GM18505 (cell line): ENCODE results near the gene SSBP3.
"Not testable (repeated sequence)": the region's sequence is repeated elsewhere in the genome, so short reads cannot be mapped to it uniquely, and the experiment has no call there.

ENCODE experiments used
- ATAC-seq: cut with Tn5 transposase; IDR thresholded peaks from one replicate; pipeline ENCODE4 v1.9.1; 2021; ENCODE audit not compliant: unreplicated experiment
- POLR2A ChIP-seq: IDR thresholded peaks from 4 replicates; pipeline ENCODE4 v1.6.1; 2011; ENCODE audit warnings: borderline replicate concordance; ENCODE audit not compliant: insufficient read depth, insufficient read length; ENCODE audit errors: extremely low read depth

Gene SSBP3

DNA sequence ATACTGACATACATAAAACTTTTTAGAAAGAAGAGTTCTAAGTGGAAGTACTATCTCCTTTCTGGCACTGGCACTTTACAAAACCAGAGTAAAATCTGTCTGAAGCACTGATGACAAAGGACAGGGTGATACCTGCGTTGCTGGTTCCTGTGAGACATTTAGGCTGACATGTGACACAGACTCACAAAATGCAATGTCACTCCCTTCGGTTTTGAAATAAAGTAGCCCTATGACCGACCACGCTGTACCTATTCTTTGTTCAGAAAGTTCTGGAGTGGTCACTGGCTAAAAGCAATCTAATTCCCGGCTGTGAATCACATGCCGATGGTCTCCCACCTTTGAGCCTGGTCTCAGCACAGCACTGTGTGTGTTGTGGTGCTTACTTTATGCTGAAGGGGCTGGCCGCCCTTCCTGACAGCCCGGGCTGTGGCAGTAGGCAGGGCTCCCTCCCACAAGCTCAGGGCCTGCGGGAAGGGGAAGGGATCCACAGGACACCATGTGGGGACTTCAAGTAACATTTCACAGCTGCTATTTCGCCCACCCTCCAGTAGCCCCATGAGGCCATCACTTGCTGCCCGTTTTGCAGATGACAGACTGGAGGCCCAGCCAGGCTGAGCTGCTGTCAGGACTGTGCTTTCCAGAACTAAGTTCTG lies 158.2 kb downstream of the SSBP3 start:
- ATAC-seq: no peak
- TF ChIP-seq POLR2A: no peak

DNA sequence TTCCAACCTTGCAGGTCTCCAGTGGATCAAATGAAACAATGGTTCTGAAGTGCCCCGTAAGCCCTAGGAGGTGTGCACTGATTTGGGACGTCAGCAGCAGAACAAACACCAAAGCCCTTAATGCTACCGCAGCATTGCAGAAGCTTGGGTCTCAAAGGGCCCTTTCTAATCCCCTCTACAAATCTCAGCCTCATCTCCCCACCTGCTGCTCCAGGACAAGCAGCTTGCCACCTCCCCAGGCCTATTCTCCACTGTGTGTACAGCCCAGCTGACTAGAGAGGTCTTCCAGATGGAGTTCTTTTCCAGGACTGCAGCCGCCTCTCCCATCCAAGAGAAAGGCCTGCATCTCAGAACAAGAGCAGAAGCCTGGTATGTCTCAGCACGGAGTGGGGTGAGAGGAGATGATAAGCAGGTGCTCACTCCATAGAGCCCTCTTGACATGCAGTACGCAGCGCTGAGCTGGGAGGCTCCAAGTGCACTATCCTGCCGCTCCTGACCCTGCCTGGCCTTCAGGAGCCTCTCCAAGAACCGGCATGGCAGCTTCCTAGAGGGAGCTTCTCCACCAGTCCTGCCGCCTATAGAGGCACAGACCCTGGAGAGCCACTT lies 160.0 kb downstream of the SSBP3 start:
- no peak for TF ChIP-seq POLR2A
- no peak for ATAC-seq

DNA sequence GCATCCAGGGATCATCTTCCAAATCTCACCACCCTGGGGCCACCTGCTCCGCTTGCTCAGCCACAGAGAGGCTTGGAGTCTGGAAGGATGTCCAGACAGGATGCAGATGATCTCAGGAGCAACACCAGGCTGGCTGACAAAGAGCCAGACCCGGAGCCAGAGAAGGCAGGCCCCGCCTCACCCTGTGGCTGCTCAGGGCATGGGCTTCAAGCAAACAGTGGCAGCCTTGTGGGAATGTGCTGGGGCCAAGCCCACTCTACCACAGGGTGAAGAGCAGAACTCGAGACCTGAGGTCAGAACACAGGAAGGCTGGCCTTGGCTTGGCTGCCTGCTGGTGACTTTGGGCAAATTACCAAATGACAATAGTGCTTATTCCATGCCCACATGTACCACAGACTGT lies 160.7 kb downstream of the SSBP3 start:
- TF ChIP-seq POLR2A: no peak
- no peak for ATAC-seq

DNA sequence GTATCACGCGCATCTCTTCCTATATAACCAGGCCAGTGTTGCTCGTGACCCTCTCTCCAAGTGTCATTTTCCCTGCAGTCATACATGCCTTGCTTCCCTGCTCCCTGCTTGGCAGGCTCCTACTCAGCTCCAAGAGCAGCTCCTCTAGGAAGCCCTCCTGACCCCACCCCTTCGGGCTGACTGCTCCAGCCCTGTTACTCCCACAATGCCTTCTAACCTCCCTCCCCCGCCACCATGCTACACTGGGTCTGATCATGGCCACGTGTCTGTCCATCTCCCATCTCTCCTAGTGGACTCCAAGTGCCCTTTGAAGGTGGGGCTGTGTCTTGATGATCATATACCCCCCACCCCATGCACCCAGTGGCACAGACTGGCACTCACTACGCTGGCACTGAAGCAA lies 161.5 kb downstream of the SSBP3 start:
- TF ChIP-seq POLR2A: no peak
- ATAC-seq: no peak

DNA sequence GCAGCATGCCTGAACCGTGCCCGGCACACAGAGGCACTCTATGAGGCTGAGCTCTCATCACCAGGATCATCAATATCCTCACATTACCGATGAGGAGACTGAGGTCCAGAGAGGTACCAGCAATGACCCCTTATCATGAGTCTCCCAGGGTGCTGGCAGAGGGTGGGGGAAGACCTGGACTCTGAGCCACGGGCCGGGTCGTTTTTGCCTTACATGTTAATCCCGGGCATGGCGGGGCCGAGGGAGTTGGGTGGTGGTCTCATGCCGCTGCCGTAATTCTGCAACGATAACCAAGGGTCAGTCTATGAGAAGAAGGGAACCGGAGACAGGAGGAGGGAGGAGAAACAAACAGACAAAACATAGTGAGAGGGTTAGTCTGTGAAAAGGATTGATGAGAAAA lies 163.2 kb downstream of the SSBP3 start:
- no peak for TF ChIP-seq POLR2A
- no peak for ATAC-seq

DNA sequence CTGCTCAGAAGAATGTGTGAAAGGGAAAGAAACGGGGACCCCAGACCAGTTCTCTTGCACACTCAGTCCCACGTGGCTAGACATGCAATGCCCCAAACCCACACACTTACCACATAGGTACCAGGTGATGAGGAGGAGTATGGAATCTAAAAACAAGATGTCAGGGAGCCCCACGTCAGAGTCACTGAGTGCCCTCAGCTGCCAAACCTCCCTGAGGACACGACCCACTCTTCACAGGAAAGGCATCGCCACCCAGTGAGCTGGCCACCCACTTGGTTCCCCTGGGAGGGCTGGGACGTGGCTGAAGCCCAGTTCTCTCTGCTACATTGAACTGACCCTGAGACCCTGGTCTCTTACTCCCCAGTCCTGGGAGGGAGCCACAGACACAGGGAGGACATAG lies 164.8 kb downstream of the SSBP3 start:
- no peak for ATAC-seq
- no peak for TF ChIP-seq POLR2A

DNA sequence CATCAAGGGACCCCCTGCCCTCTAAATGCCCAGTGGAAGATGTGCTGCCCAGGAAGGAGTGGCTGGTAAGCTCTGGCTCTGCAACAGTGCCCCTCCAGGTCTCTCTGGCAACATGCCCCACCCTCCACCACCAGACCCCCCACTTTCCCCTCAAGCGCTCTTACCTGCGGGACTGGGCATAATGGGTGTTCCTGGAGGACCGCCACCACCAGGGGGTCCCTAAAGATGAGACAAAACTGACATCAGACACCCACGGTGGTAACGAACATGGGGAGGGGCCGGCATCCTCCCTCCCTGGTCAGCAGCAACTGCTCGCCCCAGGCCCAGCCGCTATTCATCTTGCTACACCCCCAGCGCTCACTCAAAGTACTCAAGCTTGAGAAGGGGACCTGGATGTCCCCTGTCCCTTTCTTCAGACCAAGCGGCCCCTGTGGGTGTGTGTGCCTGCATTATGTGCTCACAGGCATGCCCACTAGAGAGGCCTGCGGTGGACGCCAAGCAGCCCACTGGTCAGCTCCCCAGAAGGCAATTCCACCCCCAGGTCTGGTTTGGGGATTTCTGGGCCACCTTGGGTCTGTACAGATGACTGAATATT lies 165.4 kb downstream of the SSBP3 start:
- TF ChIP-seq POLR2A: no peak
- ATAC-seq: no peak

DNA sequence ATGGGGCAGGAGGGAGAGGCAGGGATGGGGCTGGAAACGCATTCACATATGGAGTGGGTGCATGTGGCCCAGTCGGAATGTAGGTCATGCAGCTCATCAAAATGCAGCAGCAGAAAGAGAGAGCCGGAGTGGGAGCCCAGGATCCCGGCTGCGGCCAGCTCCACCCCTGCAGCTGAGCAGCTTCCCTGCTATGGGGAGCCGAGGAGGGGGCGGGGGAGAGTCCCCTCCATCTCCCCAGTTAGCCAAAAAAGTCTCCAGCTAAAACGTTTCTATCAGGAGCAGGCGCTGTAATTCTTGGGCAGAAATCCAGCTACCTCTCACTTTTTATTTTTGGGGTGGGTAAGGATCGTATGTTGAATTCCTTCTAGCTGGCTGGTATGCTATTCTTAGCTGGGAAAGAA lies 166.6 kb downstream of the SSBP3 start:
- no peak for TF ChIP-seq POLR2A
- no peak for ATAC-seq

DNA sequence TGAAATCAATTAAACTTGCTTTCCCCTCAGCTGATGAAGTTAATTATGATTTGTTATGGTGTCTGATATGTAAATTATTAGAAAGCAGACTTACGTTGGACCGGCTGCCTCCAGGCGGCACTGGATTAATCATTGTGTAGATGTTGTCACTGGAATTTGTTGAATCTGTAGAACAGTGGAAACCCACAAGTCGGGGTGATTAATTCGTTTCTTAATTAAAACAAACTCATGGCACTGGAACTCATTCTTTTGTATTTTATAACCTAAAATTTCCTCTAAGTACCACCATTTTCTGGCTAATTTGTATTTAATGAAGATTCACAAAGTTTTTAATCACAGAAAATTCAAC lies 167.2 kb downstream of the SSBP3 start:
- TF ChIP-seq POLR2A: no peak
- ATAC-seq: no peak

DNA sequence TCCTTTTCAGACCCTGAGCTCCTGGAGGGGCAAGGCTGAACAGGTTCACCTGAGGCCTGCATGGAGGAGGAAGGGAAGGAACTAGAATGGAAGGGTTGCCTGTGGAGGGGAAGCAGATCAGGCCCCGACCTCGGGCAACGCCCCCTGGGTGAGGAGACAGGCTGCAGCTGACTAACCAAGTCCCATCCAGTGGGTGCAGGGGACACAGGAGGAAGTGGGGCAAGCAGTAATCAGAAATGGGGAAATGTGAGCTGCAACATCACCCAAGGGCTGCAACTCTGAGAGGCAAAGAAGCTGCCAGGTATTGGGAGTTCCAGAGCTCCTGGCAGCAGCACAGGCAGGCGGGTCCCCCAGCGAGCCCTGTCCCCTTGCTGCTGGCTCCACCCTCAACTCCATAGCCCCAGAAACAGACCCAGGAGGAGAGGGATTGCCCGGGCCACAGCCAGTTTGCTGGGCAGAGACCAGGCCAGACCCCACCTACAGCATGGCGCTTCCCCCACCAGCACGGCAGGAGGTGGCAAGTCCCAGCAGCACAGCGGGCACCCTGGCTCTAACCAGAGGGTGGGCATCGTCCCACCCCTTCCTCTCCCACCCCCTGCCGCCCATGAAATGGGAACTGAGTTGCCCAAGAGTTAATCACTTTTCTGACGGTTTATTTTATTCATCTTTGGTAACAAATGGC lies 167.7 kb downstream of the SSBP3 start:
- ATAC-seq: no peak

DNA sequence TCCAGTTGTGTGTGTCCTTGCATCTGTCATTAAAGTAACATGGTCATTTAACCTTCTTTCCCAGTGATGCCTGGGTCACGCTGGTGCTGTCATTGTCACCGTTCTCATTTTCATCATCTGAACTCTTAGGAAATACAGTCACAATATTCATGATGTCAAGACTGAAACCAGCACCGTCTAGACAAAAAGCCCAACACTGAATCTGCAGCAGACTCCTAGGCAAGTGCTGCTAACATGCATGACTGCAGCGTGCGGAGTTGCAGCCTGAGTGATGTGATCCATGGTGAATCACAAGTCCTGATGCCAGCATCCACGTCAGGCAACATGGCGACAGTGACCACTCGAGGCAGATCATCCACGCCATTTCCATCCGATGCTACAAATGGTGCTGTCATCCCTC lies 168.6 kb downstream of the SSBP3 start:
- ATAC-seq: no peak
- TF ChIP-seq POLR2A: no peak

More for the DNA sequence above, 167.7 kb downstream of the SSBP3 start:
- TF ChIP-seq POLR2A: no peak

DNA sequence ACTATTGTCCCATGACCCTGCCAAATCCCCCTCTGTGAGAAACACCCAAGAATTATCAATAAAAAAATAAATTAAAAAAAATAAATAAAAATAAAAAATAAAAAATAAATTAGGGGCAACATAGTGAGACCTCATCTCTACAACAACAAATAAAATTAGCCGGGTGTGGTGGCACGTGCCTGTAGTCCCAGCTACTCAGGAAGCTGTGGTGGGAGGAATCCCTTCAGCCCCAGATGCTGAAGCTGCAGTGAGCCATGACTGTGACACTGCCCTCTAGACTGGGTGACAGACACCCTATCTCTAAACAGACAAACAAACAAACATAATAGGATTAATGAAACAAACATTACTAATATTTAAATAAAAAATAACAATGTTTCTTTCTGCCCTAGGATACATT lies 171.9 kb downstream of the SSBP3 start:
- no peak for TF ChIP-seq POLR2A

DNA sequence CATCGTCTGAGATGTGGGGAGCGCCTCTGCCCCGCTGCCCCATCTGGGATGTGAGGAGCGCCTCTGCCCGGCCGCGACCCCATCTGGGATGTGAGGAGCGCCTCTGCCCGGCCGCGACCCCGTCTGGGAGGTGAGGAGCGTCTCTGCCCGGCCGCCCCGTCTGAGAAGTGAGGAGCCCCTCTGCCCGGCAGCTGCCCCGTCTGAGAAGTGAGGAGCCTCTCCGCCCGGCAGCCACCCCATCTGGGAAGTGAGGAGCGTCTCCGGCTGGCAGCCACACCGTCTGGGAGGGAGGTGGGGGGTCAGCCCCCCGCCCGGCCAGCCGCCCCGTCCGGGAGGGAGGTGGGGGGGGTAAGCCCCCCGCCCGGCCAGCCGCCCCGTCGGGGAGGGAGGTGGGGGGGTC lies 173.0 kb downstream of the SSBP3 start:
- not testable (repeated sequence) for ATAC-seq

More for the DNA sequence above, 171.9 kb downstream of the SSBP3 start:
- no peak for ATAC-seq

DNA sequence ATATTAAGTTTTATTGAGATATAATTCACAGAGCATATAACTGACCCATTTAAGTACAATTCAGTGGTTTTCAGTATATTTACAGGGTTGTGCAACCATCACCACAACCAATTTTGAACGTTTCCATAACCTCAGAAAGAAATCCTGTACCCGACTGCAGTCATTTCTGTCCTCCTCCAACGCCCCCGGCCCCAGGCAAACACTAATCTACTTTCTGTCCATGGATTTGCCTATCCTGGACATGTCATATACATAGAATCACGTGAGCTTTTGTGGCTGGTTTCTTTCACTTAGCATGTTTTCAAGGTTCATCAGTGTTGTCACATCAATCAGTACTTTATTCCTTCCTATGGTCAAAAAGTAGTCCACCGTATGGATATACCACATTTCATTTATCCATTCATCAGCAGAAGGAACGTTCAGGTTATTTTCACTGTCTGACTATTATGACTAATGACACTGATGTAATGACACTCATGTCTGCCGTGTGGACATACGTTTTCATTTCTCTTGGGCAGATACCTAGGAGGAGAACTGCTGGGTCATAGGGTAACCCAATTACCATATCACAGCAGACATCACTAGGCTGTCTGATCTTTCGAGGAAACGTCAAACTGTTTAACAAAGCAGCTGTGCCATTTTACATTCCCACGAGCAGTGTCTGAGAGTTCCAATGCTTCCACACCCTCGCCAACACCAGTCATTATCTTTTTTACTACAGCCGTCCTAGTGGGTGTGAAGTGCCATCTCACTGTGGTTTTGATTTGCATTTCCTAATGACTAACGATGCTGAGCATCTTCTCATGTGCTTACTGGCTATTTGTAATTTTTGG lies 175.5 kb downstream of the SSBP3 start:
- no peak for TF ChIP-seq POLR2A
- ATAC-seq: no peak

DNA sequence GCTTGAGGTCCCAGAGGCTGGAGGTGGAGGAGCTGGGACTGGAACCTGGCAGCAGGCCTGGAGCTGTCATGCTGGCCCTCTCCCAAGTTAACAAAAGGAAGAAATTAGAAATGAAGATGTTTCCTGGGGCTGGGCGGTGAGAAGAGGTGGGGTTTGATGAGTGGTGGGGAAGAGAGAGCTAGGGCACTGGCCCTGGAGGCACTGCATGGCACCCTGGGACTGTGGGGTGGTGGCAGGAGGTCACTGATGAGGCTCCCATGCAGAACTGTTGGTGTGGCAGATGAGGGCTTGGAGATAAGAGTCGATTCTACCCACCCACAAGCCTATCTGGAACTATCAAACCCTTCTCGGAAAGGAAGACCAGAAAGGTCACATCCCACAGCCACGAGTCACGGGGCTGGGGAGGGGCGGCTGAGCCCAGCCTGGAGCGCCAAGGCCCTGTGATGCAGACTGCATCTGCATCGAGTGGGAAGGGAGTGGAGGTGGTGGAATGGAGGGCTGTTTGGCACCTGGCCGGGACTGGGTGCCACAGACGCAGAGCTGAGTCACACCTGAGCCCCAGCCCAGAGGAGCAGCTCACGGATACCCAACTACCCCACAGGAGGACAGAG lies 176.8 kb downstream of the SSBP3 start:
- ATAC-seq: no peak
- TF ChIP-seq POLR2A: no peak
